Measurements from ENCODE around the gene STXBP5L.

GRCh38 chr3:121202573-121202972 lies 294.6 kb downstream of the STXBP5L start:
- no peak for TF ChIP-seq OSR1 (CRISPR knock-in tag; IDR thresholded peaks at IDR 0.05)
- no peak for TF ChIP-seq ZNF565 (CRISPR knock-in tag; conservative IDR thresholded peaks at IDR 0.05; ENCODE audit: low read depth)
- TF ChIP-seq ARNTL (CRISPR knock-in tag; IDR thresholded peaks at IDR 0.05; ENCODE audit: borderline replicate concordance, low read depth), result no peak
- TF ChIP-seq TOX (CRISPR knock-in tag; IDR thresholded peaks at IDR 0.05; ENCODE audit: borderline replicate concordance), result no peak
- TF ChIP-seq ZFP30 (CRISPR knock-in tag; IDR thresholded peaks at IDR 0.05), result no peak
- no peak for TF ChIP-seq CSDC2 (CRISPR knock-in tag; IDR thresholded peaks at IDR 0.05)
- TF ChIP-seq BACH2 (CRISPR knock-in tag; IDR thresholded peaks at IDR 0.05; ENCODE audit: borderline replicate concordance), result no peak
- no peak for TF ChIP-seq ZFP3 (CRISPR knock-in tag; IDR thresholded peaks at IDR 0.05)
- TF ChIP-seq PPARA (CRISPR knock-in tag; IDR thresholded peaks at IDR 0.05; ENCODE audit: borderline replicate concordance), result no peak
- TF ChIP-seq ISL1 (CRISPR knock-in tag; IDR thresholded peaks at IDR 0.05), result no peak
- TF ChIP-seq CREB5 (CRISPR knock-in tag; IDR thresholded peaks at IDR 0.05; ENCODE audit: low read depth), result no peak
- no peak for TF ChIP-seq CSRNP3 (CRISPR knock-in tag; IDR thresholded peaks at IDR 0.05)
- TF ChIP-seq SNAI2 (CRISPR knock-in tag; IDR thresholded peaks at IDR 0.05), result no peak

All from SK-N-SH treated with all-trans-retinoic acid at 6 μM for 48 hours (cell line).